Large intestine (tissue), 1 donor: Measurements from ENCODE around the gene H1-8. TPM values are rescaled to one million over a fixed set of nuclear protein-coding genes. Genes with fewer than 3 reads are reported as not detected.

Experiments used
- polyA plus RNA-seq: library from polyadenylated mRNA; unstranded; fragments of 120-200 nt; gene quantifications from one replicate; pipeline ENCODE4 v1.2.1, GENCODE V29; 2013

H1-8 gene
- polyA plus RNA-seq, 1 donor, result not detected

Other genes with a start within 250 kb of the H1-8 start
- gene EFCAB12, start 114.5 kb upstream of the H1-8 start, polyA plus RNA-seq, result 1.5 TPM
- 38.4 TPM for gene MBD4, start 103.2 kb upstream of the H1-8 start, polyA plus RNA-seq
- gene IFT122, start 103.0 kb upstream of the H1-8 start, polyA plus RNA-seq, result 39.4 TPM
- gene RHO, start 14.5 kb upstream of the H1-8 start, polyA plus RNA-seq, result not detected
- 51.2 TPM for gene PLXND1, start 63.5 kb downstream of the H1-8 start, polyA plus RNA-seq